Adrenal gland (tissue), 12 donors: ENCODE measurements around the gene FSIP1. TPM values are rescaled to one million over a fixed set of nuclear protein-coding genes. Genes with fewer than 3 reads are reported as not detected.

Experiments used
- DNase-seq, 7 donors: peaks; one replicate each; pipeline ENCODE4 v3.0.0-alpha.2; 2019 to 2020
- H3K27ac ChIP-seq, 5 donors: fragments of 200-600 bp; sonication (generic) in 4 of 5; 1 replicate in 3 of 5; 2 replicates in 2 of 5; pipeline versions ENCODE4 v1.5.1 to v1.8.0; 2016 to 2020; ENCODE audit warnings: mild to moderate bottlenecking in 1 of 5
- H3K27me3 ChIP-seq: fragments of 200-600 bp; 2 replicates; pipeline ENCODE4 v1.8.0; 2021
- H3K36me3 ChIP-seq, 2 donors: fragments of 200-600 bp; replicated peaks in 1 of 2; 1 replicate in 1 of 2; 2 replicates in 1 of 2; pipeline versions ENCODE4 v1.5.1 to v1.8.0; 2018 to 2022
- H3K4me1 ChIP-seq, 2 donors: fragments of 200-600 bp; replicated peaks in 1 of 2; 1 replicate in 1 of 2; 2 replicates in 1 of 2; pipeline versions ENCODE4 v1.5.1 to v1.8.0; 2018 to 2021
- H3K4me3 ChIP-seq, 4 donors: fragments of 200-600 bp; sonication (generic) in 3 of 4; one replicate each; pipeline ENCODE4 v1.5.1; 2016 to 2018
- H3K9me3 ChIP-seq, 3 donors: fragments of 200-600 bp; sonication (generic) in 1 of 3; replicated peaks in 1 of 3; 1 replicate in 2 of 3; 2 replicates in 1 of 3; pipeline versions ENCODE4 v1.5.1 to v1.8.0; 2016 to 2021
- CTCF ChIP-seq, 6 experiments: fragments of 450-650 bp in 4 of 6; fragments of 200-600 bp in 2 of 6; sonication (generic) in 1 of 6; IDR thresholded peaks; 1 replicate in 5 of 6; 2 replicates in 1 of 6; pipeline versions ENCODE4 v1.5.1 to v1.8.0; 2016 to 2021; ENCODE audit warnings: antibody characterized with exemption in 6 of 6, mild to moderate bottlenecking in 2 of 6, moderate library complexity in 1 of 6
- POLR2A ChIP-seq, 2 donors: fragments of 450-650 bp; IDR thresholded peaks; one replicate each; pipeline ENCODE4 v1.6.1; 2017; ENCODE audit warnings: antibody characterized with exemption in 2 of 2, mild to moderate bottlenecking in 2 of 2, moderate library complexity in 1 of 2
- WGBS, 4 donors: extraction: QIAGEN DNeasy Blood & Tissue Kit in 2 of 4; methylation state at CpG; one replicate each; pipeline versions ENCODE4 v1.1.5 to v1.1.7; 2013 to 2017; 5-methylcytosine and 5-hydroxymethylcytosine counted together
- intact Hi-C, 2 donors: fragments of 100-400 bp; cut with DNase I; formaldehyde crosslinking; loops; one replicate each; pipeline versions ENCODE4 v1.14.1 to v1.15.0; 2022 to 2023
- polyA plus RNA-seq, 3 donors: library from polyadenylated mRNA; stranded (reverse); fragments of 200-250 nt in 2 of 3; fragments of 350-450 nt in 1 of 3; fragmentation: Illumina TruSeq in 1 of 3; extraction: RNeasy Lipid Tissue Mini Kit (QIAGEN cat#74804) in 1 of 3; gene quantifications; one replicate each; pipeline ENCODE4 v1.2.3, GENCODE V29; 2013 to 2014
- total RNA-seq, 9 donors: library from RNA; depleted of rRNA in 4 of 9; stranded (reverse); fragments of >200 nt in 4 of 9; fragments of 120-200 nt in 1 of 9; fragmentation: NEBNext Ultra II Directional in 1 of 9; extraction: Animal tissue kit (Norgen Biotek cat#: 25700) in 1 of 9; gene quantifications; one replicate each; pipeline versions ENCODE4 v1.1.0 to v1.2.4, GENCODE V29; 2013 to 2023
- donor health status: healthy with polysubstance abuse.
- donor health status: Bipolar disorder and iron deficiency.
- donor health status: DM: yes; HTN: yes; CAD: no.
- donor health status: DM: no; HTN: no; CAD: no.
- donor health status: DM: no; HTN: no; CAD: no.
- donor health status: DM: yes; HTN: yes; CAD: no.

Gene FSIP1
- total and polyA plus RNA-seq, 12 donors: 0.11 to 0.60 (median 0.25) TPM; not detected in 2

GRCh38 chr15:39721893-39722292 is 60.7 kb downstream of the FSIP1 start:
- H3K27ac ChIP-seq: no peak overlapping the region
- H3K9me3 ChIP-seq: no peaks in the 10 kb centered on the region
- H3K4me3 ChIP-seq: no peak overlapping the region
- no peak for DNase-seq
- no peaks in the 10 kb centered on the region for H3K27me3 ChIP-seq
- no peaks in the 10 kb centered on the region for H3K4me1 ChIP-seq
- TF ChIP-seq POLR2A (IDR thresholded peaks at IDR 0.05) (no peak), CTCF (IDR thresholded peaks at IDR 0.05) (no peak)
- 78 to 90% (median 88%) methylated on average over 6 of the region's 6 CpGs for WGBS, 4 donors
- no peaks in the 10 kb centered on the region for H3K36me3 ChIP-seq
- intact Hi-C loops: no loop called here

GRCh38 chr15:39720621-39721611 is 61.7 kb downstream of the FSIP1 start:
- Histone ChIP-seq H3K27ac (no peak overlapping the region), H3K4me1 (no peaks in the 10 kb centered on the region), H3K27me3 (no peaks in the 10 kb centered on the region), H3K4me3 (no peak overlapping the region), H3K9me3 (no peaks in the 10 kb centered on the region), H3K36me3 (no peaks in the 10 kb centered on the region)
- intact Hi-C loops: no loop called here
- 81 to 85% (median 82%) methylated on average over 6 of the region's 6 CpGs for WGBS, 4 donors
- no peak for DNase-seq
- no peak for TF ChIP-seq POLR2A (IDR thresholded peaks at IDR 0.05)

- TF ChIP-seq POLR2A (IDR thresholded peaks at IDR 0.05) (no peak), CTCF (IDR thresholded peaks at IDR 0.05) (no peak)
- Histone ChIP-seq H3K27ac (no peak overlapping the region), H3K9me3 (no peaks in the 10 kb centered on the region), H3K27me3 (no peaks in the 10 kb centered on the region), H3K36me3 (no peaks in the 10 kb centered on the region), H3K4me3 (no peak overlapping the region), H3K4me1 (no peaks in the 10 kb centered on the region)
- intact Hi-C loops: no loop called here
- DNase-seq: no peak
Observed at GRCh38 chr15:39720081-39720480, 62.6 kb downstream of the FSIP1 start.

GRCh38 chr15:39719109-39719508 is 63.5 kb downstream of the FSIP1 start:
- Histone ChIP-seq H3K36me3 (no peaks in the 10 kb centered on the region), H3K4me1 (no peaks in the 10 kb centered on the region), H3K27me3 (no peaks in the 10 kb centered on the region), H3K9me3 (no peaks in the 10 kb centered on the region), H3K4me3 (no peak overlapping the region), H3K27ac (no peak overlapping the region)
- intact Hi-C loops: no loop called here
- no peak for DNase-seq
- no peak for TF ChIP-seq CTCF (IDR thresholded peaks at IDR 0.05)
- no peak for TF ChIP-seq POLR2A (IDR thresholded peaks at IDR 0.05)
- WGBS, 4 donors: 58 to 75% (median 63%) methylated on average over 1 of the region's 1 CpG
